Liver (tissue), 3 donors: ENCODE data around the gene LAMC3.

ENCODE experiments used
- ATF3 ChIP-seq: IDR thresholded peaks from 2 replicates; pipeline ENCODE4 v1.6.1; 2016; ENCODE audit warnings: antibody characterized with exemption
- GABPA ChIP-seq, 2 donors: IDR thresholded peaks in 1 of 2; conservative IDR thresholded peaks in 1 of 2; 2 replicates each; pipeline ENCODE4 v1.6.1; 2016; ENCODE audit warnings: antibody characterized with exemption in 2 of 2, mild to moderate bottlenecking in 1 of 2, moderate library complexity in 1 of 2
- RAD21 ChIP-seq, 2 donors: IDR thresholded peaks; 2 replicates each; pipeline ENCODE4 v1.6.1; 2016; ENCODE audit warnings: antibody characterized with exemption in 2 of 2, mild to moderate bottlenecking in 2 of 2
- TF ChIP-seq, protein P1 (sequence below): fragments of 150-350 bp; IDR thresholded peaks from 2 replicates; pipeline ENCODE4 v1.5.1; 2017; ENCODE audit warnings: improper control_type of control experiment, low read depth, low read length; ENCODE audit not compliant: missing input control
- donor health status: healthy.
- donor health status: healthy.

GRCh38 chr9:131068076-131068816 is 59.3 kb downstream of the LAMC3 start:
- TF ChIP-seq GABPA (IDR thresholded peaks at IDR 0.05 in 1 of 2, conservative IDR thresholded peaks at IDR 0.05 in 1 of 2) (no peak), RAD21 (IDR thresholded peaks at IDR 0.05) (no peak), ATF3 (no peak)
- TF ChIP-seq, protein P1, sequence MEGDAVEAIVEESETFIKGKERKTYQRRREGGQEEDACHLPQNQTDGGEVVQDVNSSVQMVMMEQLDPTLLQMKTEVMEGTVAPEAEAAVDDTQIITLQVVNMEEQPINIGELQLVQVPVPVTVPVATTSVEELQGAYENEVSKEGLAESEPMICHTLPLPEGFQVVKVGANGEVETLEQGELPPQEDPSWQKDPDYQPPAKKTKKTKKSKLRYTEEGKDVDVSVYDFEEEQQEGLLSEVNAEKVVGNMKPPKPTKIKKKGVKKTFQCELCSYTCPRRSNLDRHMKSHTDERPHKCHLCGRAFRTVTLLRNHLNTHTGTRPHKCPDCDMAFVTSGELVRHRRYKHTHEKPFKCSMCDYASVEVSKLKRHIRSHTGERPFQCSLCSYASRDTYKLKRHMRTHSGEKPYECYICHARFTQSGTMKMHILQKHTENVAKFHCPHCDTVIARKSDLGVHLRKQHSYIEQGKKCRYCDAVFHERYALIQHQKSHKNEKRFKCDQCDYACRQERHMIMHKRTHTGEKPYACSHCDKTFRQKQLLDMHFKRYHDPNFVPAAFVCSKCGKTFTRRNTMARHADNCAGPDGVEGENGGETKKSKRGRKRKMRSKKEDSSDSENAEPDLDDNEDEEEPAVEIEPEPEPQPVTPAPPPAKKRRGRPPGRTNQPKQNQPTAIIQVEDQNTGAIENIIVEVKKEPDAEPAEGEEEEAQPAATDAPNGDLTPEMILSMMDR: no peak
